Hepatocyte (in vitro differentiated cells): Measurements from ENCODE around the gene CHST8.

Experiments
- EZH2 ChIP-seq: fragments of 200-600 bp; sonication (generic); IDR thresholded peaks from 2 replicates; pipeline ENCODE4 v1.6.1; 2016; ENCODE audit warnings: antibody characterized with exemption, mild to moderate bottlenecking, borderline replicate concordance
- EZH2phosphoT487 ChIP-seq: fragments of 200-600 bp; sonication (generic); IDR thresholded peaks from one replicate; pipeline ENCODE4 v1.6.1; 2018; ENCODE audit warnings: antibody characterized with exemption, mild to moderate bottlenecking, low read depth, moderate library complexity; ENCODE audit not compliant: unreplicated experiment, severe bottlenecking
- TF ChIP-seq, protein P1 (sequence below): fragments of 200-600 bp; sonication (generic); IDR thresholded peaks from 2 replicates; pipeline ENCODE4 v1.5.1; 2016; ENCODE audit warnings: antibody characterized with exemption, mild to moderate bottlenecking; ENCODE audit not compliant: poor library complexity

GRCh38 chr19:33745297-33745696, 123.5 kb downstream of the CHST8 start:
- no peak for TF ChIP-seq EZH2phosphoT487
- TF ChIP-seq EZH2: no peak
- TF ChIP-seq, protein P1, sequence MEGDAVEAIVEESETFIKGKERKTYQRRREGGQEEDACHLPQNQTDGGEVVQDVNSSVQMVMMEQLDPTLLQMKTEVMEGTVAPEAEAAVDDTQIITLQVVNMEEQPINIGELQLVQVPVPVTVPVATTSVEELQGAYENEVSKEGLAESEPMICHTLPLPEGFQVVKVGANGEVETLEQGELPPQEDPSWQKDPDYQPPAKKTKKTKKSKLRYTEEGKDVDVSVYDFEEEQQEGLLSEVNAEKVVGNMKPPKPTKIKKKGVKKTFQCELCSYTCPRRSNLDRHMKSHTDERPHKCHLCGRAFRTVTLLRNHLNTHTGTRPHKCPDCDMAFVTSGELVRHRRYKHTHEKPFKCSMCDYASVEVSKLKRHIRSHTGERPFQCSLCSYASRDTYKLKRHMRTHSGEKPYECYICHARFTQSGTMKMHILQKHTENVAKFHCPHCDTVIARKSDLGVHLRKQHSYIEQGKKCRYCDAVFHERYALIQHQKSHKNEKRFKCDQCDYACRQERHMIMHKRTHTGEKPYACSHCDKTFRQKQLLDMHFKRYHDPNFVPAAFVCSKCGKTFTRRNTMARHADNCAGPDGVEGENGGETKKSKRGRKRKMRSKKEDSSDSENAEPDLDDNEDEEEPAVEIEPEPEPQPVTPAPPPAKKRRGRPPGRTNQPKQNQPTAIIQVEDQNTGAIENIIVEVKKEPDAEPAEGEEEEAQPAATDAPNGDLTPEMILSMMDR: no peak
